ENCODE data around the gene TRIM72.
"Not testable (repeated sequence)": the region's sequence is repeated elsewhere in the genome, so short reads cannot be mapped to it uniquely, and the experiment has no call there.

The TRIM72 gene

DNA sequence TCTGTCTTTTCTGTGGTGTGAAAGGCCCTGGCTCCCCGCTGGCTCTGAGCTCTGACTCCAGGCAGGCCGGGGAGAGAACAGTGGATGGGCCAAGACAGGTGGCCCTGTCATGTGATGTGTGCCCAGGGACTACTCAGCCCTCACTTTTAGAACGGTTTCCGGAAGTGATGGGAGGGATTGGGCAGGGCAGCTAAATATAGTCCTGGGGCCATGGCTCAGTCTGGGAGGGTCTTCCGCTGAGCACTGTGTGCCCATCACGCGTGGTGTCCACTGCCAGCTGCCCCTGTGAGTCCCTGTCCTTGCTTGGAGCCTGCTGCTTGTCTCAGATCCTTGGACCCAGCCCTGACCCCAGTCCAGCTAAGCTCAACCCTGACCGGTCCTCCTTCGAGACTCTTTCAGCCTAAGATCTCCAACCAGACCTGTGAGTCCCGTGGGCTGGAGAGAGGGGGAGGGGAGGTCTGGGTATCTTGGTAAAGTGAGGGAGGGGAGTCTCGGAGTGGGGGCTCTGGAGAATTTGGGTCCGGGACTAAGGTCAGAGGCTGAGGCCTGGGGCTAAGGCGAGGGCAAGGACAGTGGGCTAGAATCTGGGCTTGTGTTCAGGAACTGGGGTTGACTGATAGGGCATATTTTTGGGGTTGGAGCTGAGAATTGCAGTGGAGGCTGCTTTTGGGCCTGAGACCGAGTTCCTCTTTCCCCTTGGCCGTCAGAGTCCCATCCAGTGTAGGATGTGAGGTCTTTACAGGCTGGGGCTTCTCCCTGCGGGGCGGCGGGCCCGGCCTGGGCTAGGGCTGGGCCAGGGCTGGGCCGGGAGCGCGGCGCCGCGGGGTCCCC lies at the start of gene TRIM72:
Gene TRIM72, plus strand, starts transcription at position 243 of the 831 bp plus-strand sequence. CDS start 620 bp downstream, outside the sequence.
- Histone ChIP-seq H3K4me3 (ENCODE audit: low read length) (peak within 1 kb of the TSS; percentile 64), H3K27me3 (ENCODE audit: control insufficient read depth, insufficient read depth, low read length) (peaks cover 12% of the 10 kb centered on the region), H3K9me3 (ENCODE audit: control insufficient read depth, insufficient read depth, low read length) (no peaks in the 10 kb centered on the region), H3K4me1 (ENCODE audit: control insufficient read depth, insufficient read depth, low read length) (peaks cover 9% of the 10 kb centered on the region), H3K36me3 (ENCODE audit: control insufficient read depth, insufficient read depth, low read length) (peaks cover 3% of the 10 kb centered on the region; the same call in 1 of the 2 replicates), H3K27ac (ENCODE audit: low read length) (no peak within 1 kb of the TSS)
- no peak for DNase-seq (ENCODE audit: low read depth, low spot score)
- no CpG with 5 or more reads among the region's 25 CpGs for WGBS (ENCODE audit: insufficient coverage, insufficient read length)

DNA sequence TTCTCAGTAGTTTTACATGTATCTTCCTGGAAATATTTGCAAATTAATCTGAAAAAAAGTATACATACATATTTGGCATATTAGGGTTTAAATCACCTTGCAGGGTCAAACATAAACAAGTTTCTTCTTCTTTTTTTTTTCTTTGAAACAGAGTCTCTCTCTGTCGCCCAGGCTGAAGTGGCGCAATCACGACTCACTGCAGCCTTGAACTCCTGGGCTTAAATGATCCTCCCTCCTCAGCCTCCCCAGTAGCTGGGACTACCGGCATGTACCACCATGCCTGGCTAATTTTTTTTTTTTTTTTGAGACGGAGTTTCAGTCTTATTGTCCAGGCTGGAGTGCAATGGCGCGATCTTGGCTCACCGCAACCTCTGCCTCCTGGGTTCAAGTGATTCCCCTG lies 46.6 kb upstream of the TRIM72 start:
- Histone ChIP-seq H3K27me3 (ENCODE audit: control insufficient read depth, insufficient read depth, low read length) (no peaks in the 10 kb centered on the region), H3K9me3 (ENCODE audit: control insufficient read depth, insufficient read depth, low read length) (no peaks in the 10 kb centered on the region), H3K27ac (ENCODE audit: low read length) (no peak overlapping the region), H3K36me3 (ENCODE audit: control insufficient read depth, insufficient read depth, low read length) (no peaks in the 10 kb centered on the region), H3K4me3 (ENCODE audit: low read length) (no peak overlapping the region), H3K4me1 (ENCODE audit: control insufficient read depth, insufficient read depth, low read length) (no peaks in the 10 kb centered on the region; the same call in 1 of the 2 replicates)
- WGBS (ENCODE audit: insufficient coverage, insufficient read length): no CpG with 5 or more reads among the region's 8 CpGs
- no peak for DNase-seq (ENCODE audit: low read depth, low spot score)

- H3K4me3 ChIP-seq (ENCODE audit: low read length): no peak overlapping the region
- WGBS (ENCODE audit: insufficient coverage, insufficient read length): no CpG with 5 or more reads among the region's 2 CpGs
- no peaks in the 10 kb centered on the region; the same call in 1 of the 2 replicates for H3K4me1 ChIP-seq (ENCODE audit: control insufficient read depth, insufficient read depth, low read length)
- DNase-seq (ENCODE audit: low read depth, low spot score): no peak
- H3K9me3 ChIP-seq (ENCODE audit: control insufficient read depth, insufficient read depth, low read length): no peaks in the 10 kb centered on the region
- no peaks in the 10 kb centered on the region for H3K27me3 ChIP-seq (ENCODE audit: control insufficient read depth, insufficient read depth, low read length)
- no peak overlapping the region for H3K27ac ChIP-seq (ENCODE audit: low read length)
- H3K36me3 ChIP-seq (ENCODE audit: control insufficient read depth, insufficient read depth, low read length): no peaks in the 10 kb centered on the region
These were observed 45.1 kb upstream of the TRIM72 start for GRCh38 chr16:31168848-31169247.

- H3K36me3 ChIP-seq (ENCODE audit: control insufficient read depth, insufficient read depth, low read length); H3K27me3 ChIP-seq (ENCODE audit: control insufficient read depth, insufficient read depth, low read length); H3K4me3 ChIP-seq (ENCODE audit: low read length); H3K4me1 ChIP-seq (ENCODE audit: control insufficient read depth, insufficient read depth, low read length); DNase-seq (ENCODE audit: low read depth, low spot score); H3K9me3 ChIP-seq (ENCODE audit: control insufficient read depth, insufficient read depth, low read length); H3K27ac ChIP-seq (ENCODE audit: low read length): not testable (repeated sequence)
- no CpG with 5 or more reads among the region's 2 CpGs for WGBS (ENCODE audit: insufficient coverage, insufficient read length)
These were observed 43.9 kb upstream of the TRIM72 start for GRCh38 chr16:31170048-31170447.

- WGBS (ENCODE audit: insufficient coverage, insufficient read length): no CpG with 5 or more reads among the region's 3 CpGs
- Histone ChIP-seq H3K27me3 (ENCODE audit: control insufficient read depth, insufficient read depth, low read length) (no peaks in the 10 kb centered on the region), H3K4me3 (ENCODE audit: low read length) (no peak overlapping the region), H3K27ac (ENCODE audit: low read length) (no peak overlapping the region), H3K4me1 (ENCODE audit: control insufficient read depth, insufficient read depth, low read length) (no peaks in the 10 kb centered on the region), H3K36me3 (ENCODE audit: control insufficient read depth, insufficient read depth, low read length) (no peaks in the 10 kb centered on the region; the same call in 1 of the 2 replicates), H3K9me3 (ENCODE audit: control insufficient read depth, insufficient read depth, low read length) (no peaks in the 10 kb centered on the region)
- no peak for DNase-seq (ENCODE audit: low read depth, low spot score)
These were observed 36.8 kb upstream of the TRIM72 start for GRCh38 chr16:31177136-31177535.

DNA sequence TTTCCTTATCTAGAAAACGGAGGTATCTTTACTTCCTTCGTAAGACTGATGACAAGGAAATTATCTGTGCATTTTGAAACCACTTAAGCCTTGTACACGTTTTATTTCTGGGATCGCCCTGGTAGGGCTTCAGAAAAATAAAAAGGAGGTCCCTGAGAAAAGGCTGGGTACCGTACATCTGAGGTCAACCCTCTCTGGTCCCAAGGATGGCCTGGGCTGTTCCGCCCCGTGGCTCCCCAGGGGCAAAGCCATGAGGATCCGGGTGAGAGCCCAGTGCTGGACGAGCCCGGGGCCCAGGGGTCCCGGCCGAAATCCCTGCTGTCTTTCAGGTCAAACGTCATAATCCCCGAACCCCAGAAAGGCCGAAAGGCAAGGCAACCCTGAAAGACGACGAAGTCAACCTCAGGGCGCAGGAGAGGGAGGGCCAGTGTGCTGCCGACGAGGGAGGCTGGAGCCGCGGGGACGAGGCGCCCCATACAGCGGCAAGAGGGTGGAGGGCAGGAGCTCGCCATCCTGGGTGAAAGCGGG lies 34.6 kb upstream of the TRIM72 start:
- DNase-seq (ENCODE audit: low read depth, low spot score): no peak

GRCh38 chr16:31179747-31180459 lies 34.0 kb upstream of the TRIM72 start, which contains the start of gene FUS:
FUS (plus strand) TSS chr16:31180139; CDS start chr16:31180215, 76 bp downstream.
- H3K4me1 ChIP-seq (ENCODE audit: control insufficient read depth, insufficient read depth, low read length): no peaks in the 10 kb centered on the region
- H3K27me3 ChIP-seq (ENCODE audit: control insufficient read depth, insufficient read depth, low read length): no peaks in the 10 kb centered on the region
- H3K27ac ChIP-seq (ENCODE audit: low read length): no peak within 1 kb of the TSS
- peak within 1 kb of the TSS; percentile 78 for H3K4me3 ChIP-seq (ENCODE audit: low read length)
- no peaks in the 10 kb centered on the region for H3K9me3 ChIP-seq (ENCODE audit: control insufficient read depth, insufficient read depth, low read length)
- no peak for DNase-seq (ENCODE audit: low read depth, low spot score)
- H3K36me3 ChIP-seq (ENCODE audit: control insufficient read depth, insufficient read depth, low read length): peaks cover 21% of the 10 kb centered on the region
- WGBS (ENCODE audit: insufficient coverage, insufficient read length): no CpG with 5 or more reads among the region's 69 CpGs

More for the DNA sequence above, 34.6 kb upstream of the TRIM72 start:
- H3K4me3 ChIP-seq (ENCODE audit: low read length): peak overlapping the region; percentile 78; the same call in 1 of the 2 replicates
- H3K27ac ChIP-seq (ENCODE audit: low read length): no peak overlapping the region
- peaks cover 19% of the 10 kb centered on the region for H3K36me3 ChIP-seq (ENCODE audit: control insufficient read depth, insufficient read depth, low read length)
- H3K27me3 ChIP-seq (ENCODE audit: control insufficient read depth, insufficient read depth, low read length): no peaks in the 10 kb centered on the region
- WGBS (ENCODE audit: insufficient coverage, insufficient read length): no CpG with 5 or more reads among the region's 27 CpGs
- H3K4me1 ChIP-seq (ENCODE audit: control insufficient read depth, insufficient read depth, low read length): no peaks in the 10 kb centered on the region
- H3K9me3 ChIP-seq (ENCODE audit: control insufficient read depth, insufficient read depth, low read length): no peaks in the 10 kb centered on the region

DNA sequence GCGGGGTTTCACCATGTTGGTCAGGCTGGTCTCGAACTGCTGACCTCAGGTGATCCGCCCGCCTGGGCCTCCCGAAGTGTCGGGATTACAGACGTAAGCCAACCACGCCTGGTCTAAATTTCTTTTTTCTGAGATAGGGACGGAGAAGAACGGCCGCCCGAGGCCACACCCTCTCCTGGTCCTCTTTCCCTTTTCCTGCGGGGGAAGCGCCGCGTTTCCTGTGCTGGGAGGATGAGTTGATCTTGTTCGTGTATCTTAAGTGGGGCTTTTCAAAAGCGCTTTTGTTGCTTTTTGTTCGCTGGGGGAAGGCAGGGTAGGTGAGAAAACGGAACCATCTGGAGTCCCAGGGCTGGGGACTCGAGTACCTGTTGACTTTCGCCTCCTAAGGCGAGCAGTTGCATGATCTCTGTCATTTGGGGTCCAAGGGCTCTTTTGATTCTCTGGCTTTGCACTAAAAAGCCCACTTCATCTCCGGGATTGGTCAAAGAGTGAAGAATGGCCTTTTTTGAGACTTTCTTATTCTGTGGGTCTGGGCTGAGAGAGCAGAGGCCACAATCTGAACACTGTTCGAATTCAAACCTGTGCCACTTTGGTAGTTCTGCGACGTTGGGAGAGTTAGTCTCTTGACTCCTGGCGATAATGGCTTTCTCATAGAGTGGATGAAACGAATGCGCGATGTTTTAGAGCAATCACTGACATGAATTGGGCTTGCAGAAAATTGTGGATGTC lies 32.7 kb upstream of the TRIM72 start:
- H3K9me3 ChIP-seq (ENCODE audit: control insufficient read depth, insufficient read depth, low read length): no peaks in the 10 kb centered on the region
- no peak for DNase-seq (ENCODE audit: low read depth, low spot score)
- no peaks in the 10 kb centered on the region for H3K4me1 ChIP-seq (ENCODE audit: control insufficient read depth, insufficient read depth, low read length)
- H3K4me3 ChIP-seq (ENCODE audit: low read length): peak overlapping the region; percentile 78
- H3K27me3 ChIP-seq (ENCODE audit: control insufficient read depth, insufficient read depth, low read length): no peaks in the 10 kb centered on the region
- no peak overlapping the region for H3K27ac ChIP-seq (ENCODE audit: low read length)
- WGBS (ENCODE audit: insufficient coverage, insufficient read length): no CpG with 5 or more reads among the region's 31 CpGs
- peaks cover 35% of the 10 kb centered on the region for H3K36me3 ChIP-seq (ENCODE audit: control insufficient read depth, insufficient read depth, low read length)

DNA sequence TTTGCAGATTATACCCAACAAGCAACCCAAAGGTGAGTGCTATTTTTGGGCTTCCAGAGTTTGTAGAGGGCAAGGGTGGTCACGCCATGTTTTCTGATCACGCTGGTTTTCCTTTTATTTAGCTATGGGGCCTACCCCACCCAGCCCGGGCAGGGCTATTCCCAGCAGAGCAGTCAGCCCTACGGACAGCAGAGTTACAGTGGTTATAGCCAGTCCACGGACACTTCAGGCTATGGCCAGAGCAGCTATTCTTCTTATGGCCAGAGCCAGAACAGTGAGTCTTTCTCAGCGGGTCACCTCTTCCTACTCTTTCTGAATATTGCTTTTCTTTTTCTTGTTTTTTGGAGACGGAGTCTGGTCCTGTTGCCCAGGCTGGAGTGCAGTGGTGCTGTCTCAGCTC lies 31.5 kb upstream of the TRIM72 start:
- Histone ChIP-seq H3K27ac (ENCODE audit: low read length) (no peak overlapping the region), H3K36me3 (ENCODE audit: control insufficient read depth, insufficient read depth, low read length) (peaks cover 45% of the 10 kb centered on the region), H3K9me3 (ENCODE audit: control insufficient read depth, insufficient read depth, low read length) (no peaks in the 10 kb centered on the region), H3K4me1 (ENCODE audit: control insufficient read depth, insufficient read depth, low read length) (no peaks in the 10 kb centered on the region), H3K4me3 (ENCODE audit: low read length) (no peak overlapping the region; the same call in 1 of the 2 replicates), H3K27me3 (ENCODE audit: control insufficient read depth, insufficient read depth, low read length) (no peaks in the 10 kb centered on the region)
- DNase-seq (ENCODE audit: low read depth, low spot score): no peak
- WGBS (ENCODE audit: insufficient coverage, insufficient read length): no CpG with 5 or more reads among the region's 7 CpGs

Measured in iPS DF 6.9 (cell line).